Hematopoietic multipotent progenitor cell treated with erythropoietin and hydrocortisone succinate and interleukin-3 and kit ligand, for 4 days (in vitro differentiated cells): Measurements from ENCODE around the gene DAB2.
"Not testable (repeated sequence)": the region's sequence is repeated elsewhere in the genome, so short reads cannot be mapped to it uniquely, and the experiment has no call there.

ENCODE experiments used
- DNase-seq: peaks from one replicate; pipeline ENCODE4 v3.0.0-alpha.2; 2015

DAB2 gene

GRCh38 chr5:39417979-39418378 is 6.8 kb downstream of the DAB2 start:
- DNase-seq, result no peak

- DNase-seq, result no peak
These were observed 9.6 kb downstream of the DAB2 start for GRCh38 chr5:39415201-39415600.

- DNase-seq, result no peak
These were observed 10.4 kb downstream of the DAB2 start for GRCh38 chr5:39414426-39414825.

GRCh38 chr5:39413771-39414170 is 11.0 kb downstream of the DAB2 start:
- DNase-seq, result no peak

GRCh38 chr5:39412721-39413394 is 11.9 kb downstream of the DAB2 start:
- DNase-seq, result peak; percentile 51

- no peak for DNase-seq
These were observed 12.8 kb downstream of the DAB2 start for GRCh38 chr5:39411985-39412384.

- DNase-seq, result no peak
These were observed 13.7 kb downstream of the DAB2 start for GRCh38 chr5:39411061-39411460.

GRCh38 chr5:39409033-39409432 is 15.7 kb downstream of the DAB2 start:
- no peak for DNase-seq

GRCh38 chr5:39405083-39405843 is 19.5 kb downstream of the DAB2 start:
- DNase-seq, result no peak

- DNase-seq, result not testable (repeated sequence)
These were observed 21.0 kb downstream of the DAB2 start for GRCh38 chr5:39403761-39404160.

- not testable (repeated sequence) for DNase-seq
These were observed 22.6 kb downstream of the DAB2 start for GRCh38 chr5:39402140-39402539.

GRCh38 chr5:39400713-39401578 is 23.8 kb downstream of the DAB2 start:
- DNase-seq, result no peak

GRCh38 chr5:39399135-39400036 is 25.4 kb downstream of the DAB2 start:
- DNase-seq, result peak; percentile 86

- no peak for DNase-seq
These were observed 27.9 kb downstream of the DAB2 start for GRCh38 chr5:39396843-39397242.

- no peak for DNase-seq
These were observed 29.3 kb downstream of the DAB2 start for GRCh38 chr5:39395521-39395920.

GRCh38 chr5:39394946-39395345 is 29.8 kb downstream of the DAB2 start:
- no peak for DNase-seq

- no peak for DNase-seq
These were observed 33.8 kb downstream of the DAB2 start for GRCh38 chr5:39390945-39391344.

- DNase-seq, result no peak
These were observed 37.5 kb downstream of the DAB2 start for GRCh38 chr5:39387293-39387692.

GRCh38 chr5:39384271-39384670 is 40.5 kb downstream of the DAB2 start:
- DNase-seq, result no peak

GRCh38 chr5:39381376-39381775 is 43.4 kb downstream of the DAB2 start:
- DNase-seq, result no peak

- DNase-seq, result no peak
These were observed 45.1 kb downstream of the DAB2 start for GRCh38 chr5:39379693-39380092.

- no peak for DNase-seq
These were observed 47.2 kb downstream of the DAB2 start for GRCh38 chr5:39377613-39378012.
